Trophoblast cell (in vitro differentiated cells and primary cell): ENCODE measurements around the gene RHCG.

Experiments
- DNase-seq, 2 donors: peaks; one replicate each; pipeline ENCODE4 v3.0.0-alpha.2; 2016
- H2AFZ ChIP-seq: 2 replicates; pipeline ENCODE4 v1.6.1; 2013; ENCODE audit warnings: low read length, moderate library complexity, mild to moderate bottlenecking; ENCODE audit not compliant: insufficient read depth, poor library complexity
- H2AK5ac ChIP-seq: 2 replicates; pipeline ENCODE4 v1.6.1; 2013; ENCODE audit warnings: mild to moderate bottlenecking, low read length
- H2BK120ac ChIP-seq: 2 replicates; pipeline ENCODE4 v1.6.1; 2013; ENCODE audit warnings: low read length, mild to moderate bottlenecking, moderate library complexity; ENCODE audit not compliant: insufficient read depth, poor library complexity
- H2BK12ac ChIP-seq: 2 replicates; pipeline ENCODE4 v1.6.1; 2013; ENCODE audit warnings: mild to moderate bottlenecking, low read length, moderate library complexity
- H2BK5ac ChIP-seq: 2 replicates; pipeline ENCODE4 v1.6.1; 2013; ENCODE audit warnings: low read length, low read depth, moderate library complexity, mild to moderate bottlenecking; ENCODE audit not compliant: poor library complexity
- H3K14ac ChIP-seq: 2 replicates; pipeline ENCODE4 v1.6.1; 2013; ENCODE audit warnings: mild to moderate bottlenecking, low read length
- H3K18ac ChIP-seq: 2 replicates; pipeline ENCODE4 v1.6.1; 2013; ENCODE audit warnings: mild to moderate bottlenecking, low read length
- H3K23ac ChIP-seq: 2 replicates; pipeline ENCODE4 v1.6.1; 2013; ENCODE audit warnings: low read length
- H3K27ac ChIP-seq: 2 replicates; pipeline ENCODE4 v1.5.1; 2013; ENCODE audit warnings: low read depth, mild to moderate bottlenecking, inconsistent platforms, low read length, moderate library complexity
- H3K27me3 ChIP-seq: 2 replicates; pipeline ENCODE4 v1.6.1; 2013; ENCODE audit warnings: inconsistent platforms, mild to moderate bottlenecking, low read length, moderate library complexity; ENCODE audit not compliant: insufficient read depth
- H3K36me3 ChIP-seq, 2 experiments: 1 replicate in 1 of 2; 2 replicates in 1 of 2; pipeline ENCODE4 v1.6.1; 2013; ENCODE audit warnings: low read length in 2 of 2, mild to moderate bottlenecking in 2 of 2, moderate library complexity in 1 of 2; ENCODE audit not compliant: insufficient read depth in 2 of 2, control insufficient read depth in 1 of 2
- H3K4ac ChIP-seq: 2 replicates; pipeline ENCODE4 v1.6.1; 2013; ENCODE audit warnings: low read depth, mild to moderate bottlenecking, low read length, moderate library complexity
- H3K4me1 ChIP-seq, 2 experiments: 1 replicate in 1 of 2; 2 replicates in 1 of 2; pipeline ENCODE4 v1.6.1; 2013; ENCODE audit warnings: low read length in 2 of 2, mild to moderate bottlenecking in 2 of 2, moderate library complexity in 1 of 2; ENCODE audit not compliant: insufficient read depth in 2 of 2, control insufficient read depth in 1 of 2
- H3K4me2 ChIP-seq: 2 replicates; pipeline ENCODE4 v1.6.1; 2013; ENCODE audit warnings: inconsistent platforms, mild to moderate bottlenecking, low read length, moderate library complexity
- H3K4me3 ChIP-seq: 2 replicates; pipeline ENCODE4 v1.5.1; 2013; ENCODE audit warnings: mild to moderate bottlenecking, low read depth, low read length, inconsistent platforms
- H3K79me1 ChIP-seq: one replicate; pipeline ENCODE4 v1.6.1; 2013; ENCODE audit warnings: low read length
- H3K79me2 ChIP-seq: 2 replicates; pipeline ENCODE4 v1.6.1; 2013; ENCODE audit warnings: low read length, mild to moderate bottlenecking; ENCODE audit not compliant: control insufficient read depth, insufficient read depth, poor library complexity
- H3K9ac ChIP-seq: 2 replicates; pipeline ENCODE4 v1.6.1; 2013; ENCODE audit warnings: mild to moderate bottlenecking, low read length
- H3K9me3 ChIP-seq: 2 replicates; pipeline ENCODE4 v1.6.1; 2013; ENCODE audit warnings: low read depth, mild to moderate bottlenecking, control low read depth, inconsistent platforms, low read length; ENCODE audit not compliant: insufficient read depth
- H4K12ac ChIP-seq: 2 replicates; pipeline ENCODE4 v1.6.1; 2013; ENCODE audit warnings: low read depth, mild to moderate bottlenecking, low read length, moderate library complexity
- H4K8ac ChIP-seq: 2 replicates; pipeline ENCODE4 v1.6.1; 2013; ENCODE audit warnings: low read depth, mild to moderate bottlenecking, low read length, moderate library complexity
- H4K91ac ChIP-seq: one replicate; pipeline ENCODE4 v1.6.1; 2013; ENCODE audit warnings: low read depth, mild to moderate bottlenecking, low read length, moderate library complexity
- WGBS: extraction: QIAGEN DNeasy Blood & Tissue Kit; methylation state at CpG from one replicate; pipeline ENCODE4 v1.1.7; 2013; ENCODE audit warnings: missing lambda C conversion rate; ENCODE audit not compliant: insufficient read length, insufficient coverage; ENCODE audit errors: extremely low coverage; 5-methylcytosine and 5-hydroxymethylcytosine counted together

Gene RHCG

DNA sequence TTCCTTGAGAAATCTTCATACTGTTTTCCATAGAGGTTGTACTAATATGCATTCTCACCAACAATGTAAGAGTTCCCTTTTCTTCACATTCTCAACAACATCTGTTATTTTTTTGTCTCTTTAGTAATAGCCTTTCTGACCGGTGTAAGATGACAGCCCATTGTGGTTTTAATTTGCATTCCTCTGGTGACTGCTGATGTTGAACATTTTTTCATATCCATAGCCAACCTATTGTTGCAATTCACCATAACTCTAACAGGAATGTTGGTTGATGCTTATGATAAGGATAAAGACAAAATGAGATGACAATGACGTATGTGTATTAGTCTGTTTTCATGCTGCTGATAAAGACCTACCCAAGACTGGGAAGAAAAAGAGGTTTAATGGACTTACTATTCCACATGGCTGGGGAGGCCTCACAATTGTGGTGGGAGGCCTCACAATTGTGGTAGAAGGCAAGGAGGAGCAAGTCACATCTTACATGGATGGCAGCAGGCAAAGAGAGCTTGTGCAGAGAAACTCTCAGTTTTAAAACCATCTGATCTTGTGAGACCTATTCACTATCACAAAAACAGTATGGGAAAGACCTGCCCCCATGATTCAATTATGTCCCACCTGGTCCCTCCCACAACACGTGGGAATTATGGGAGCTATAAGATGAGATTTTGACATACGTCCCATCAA is 37.6 kb upstream of the RHCG start:
- Histone ChIP-seq H3K4me3 (no peak overlapping the region), H2BK120ac (no peak overlapping the region), H3K27ac (no peak overlapping the region), H3K36me3 (no peaks in the 10 kb centered on the region), H3K79me1 (no peaks in the 10 kb centered on the region), H4K12ac (no peak overlapping the region), H3K9me3 (peaks cover 3% of the 10 kb centered on the region), H2AK5ac (no peak overlapping the region), H3K27me3 (no peaks in the 10 kb centered on the region), H3K79me2 (no peaks in the 10 kb centered on the region), H4K91ac (no peak overlapping the region), H2BK12ac (no peak overlapping the region), H3K14ac (no peak overlapping the region), H2AFZ (no peak overlapping the region), H3K4ac (no peak overlapping the region), H3K23ac (no peak overlapping the region), H4K8ac (no peak overlapping the region), H3K9ac (no peak overlapping the region), H3K4me2 (no peak overlapping the region), H3K4me1 (peaks cover 0 to 4% of the 10 kb centered on the region in 2 experiments), H2BK5ac (no peak overlapping the region), H3K18ac (no peak overlapping the region)
- no CpG with 5 or more reads among the region's 4 CpGs for WGBS
- DNase-seq = peak in 1 of 2 donors; percentile 29

DNA sequence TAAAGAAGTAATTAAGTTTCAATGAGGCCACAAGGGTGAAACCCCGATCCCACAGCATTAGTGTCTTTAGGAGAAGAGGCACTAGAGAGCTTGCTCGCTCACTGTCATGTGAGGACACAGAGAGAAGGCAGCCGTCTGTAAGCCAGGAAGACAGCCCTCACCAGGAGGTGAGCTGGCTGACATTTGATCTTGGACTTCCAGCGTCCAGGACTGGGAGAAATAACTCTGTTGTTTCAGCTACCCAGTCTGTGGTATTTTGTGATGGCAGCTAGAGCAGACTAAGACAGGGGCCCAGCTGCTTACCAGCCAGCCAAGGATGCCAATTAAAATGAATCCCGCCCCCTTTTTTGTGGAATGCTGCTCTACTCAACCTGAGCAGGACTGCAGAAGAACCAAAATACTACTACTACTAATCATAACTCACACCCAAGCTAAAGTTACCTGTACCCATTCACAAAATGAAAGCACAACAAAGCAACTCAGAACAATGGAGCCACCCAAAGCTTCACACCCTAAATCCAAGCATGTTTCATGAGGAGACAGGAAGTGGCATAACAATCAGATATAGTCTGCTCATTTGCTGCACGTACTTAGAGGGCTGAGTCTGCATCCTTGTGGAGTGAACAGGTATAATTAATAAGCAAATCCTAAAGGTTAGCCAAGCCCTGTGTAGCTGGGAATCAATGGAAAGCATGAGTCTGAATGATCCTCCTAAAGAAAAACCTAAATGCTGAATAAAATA is 35.6 kb upstream of the RHCG start:
- peaks cover 0 to 4% of the 10 kb centered on the region in 2 experiments for H3K4me1 ChIP-seq
- no peaks in the 10 kb centered on the region for H3K79me2 ChIP-seq
- no peak for DNase-seq
- no peak overlapping the region for H4K91ac ChIP-seq
- H2BK120ac ChIP-seq = no peak overlapping the region
- no peak overlapping the region for H3K27ac ChIP-seq
- H3K4me2 ChIP-seq = no peak overlapping the region
- H3K14ac ChIP-seq = no peak overlapping the region
- no peak overlapping the region for H4K12ac ChIP-seq
- H3K4ac ChIP-seq = no peak overlapping the region
- no peak overlapping the region for H3K4me3 ChIP-seq
- no peak overlapping the region for H2BK12ac ChIP-seq
- H2AK5ac ChIP-seq = no peak overlapping the region
- no peaks in the 10 kb centered on the region for H3K79me1 ChIP-seq
- no peaks in the 10 kb centered on the region for H3K27me3 ChIP-seq
- no peak overlapping the region for H2AFZ ChIP-seq
- no peaks in the 10 kb centered on the region for H3K9me3 ChIP-seq
- H3K36me3 ChIP-seq = no peaks in the 10 kb centered on the region
- H3K18ac ChIP-seq = no peak overlapping the region
- no CpG with 5 or more reads among the region's 6 CpGs for WGBS
- H3K23ac ChIP-seq = no peak overlapping the region
- H3K9ac ChIP-seq = no peak overlapping the region
- H4K8ac ChIP-seq = no peak overlapping the region
- H2BK5ac ChIP-seq = no peak overlapping the region

DNA sequence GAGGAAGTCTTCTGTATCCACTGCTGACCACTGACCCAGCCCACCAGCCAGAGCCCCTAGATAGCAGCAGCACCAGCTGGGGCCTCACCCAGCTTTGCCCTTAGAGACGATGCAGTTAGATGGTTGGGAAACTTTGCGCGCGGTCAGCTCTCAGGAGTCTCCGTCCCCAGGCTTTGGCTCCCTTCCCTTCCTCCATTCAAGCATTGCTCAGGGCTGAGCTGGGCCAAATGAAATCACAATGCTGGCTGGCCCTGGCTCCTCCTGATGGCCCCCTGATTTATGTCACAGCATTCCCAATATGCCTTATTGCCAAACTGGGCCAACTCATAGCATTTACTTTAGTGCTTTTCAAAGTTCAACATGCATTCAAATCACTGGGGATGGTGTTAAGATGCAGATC is 34.6 kb upstream of the RHCG start:
- Histone ChIP-seq H3K14ac (no peak overlapping the region), H4K8ac (no peak overlapping the region), H3K18ac (no peak overlapping the region), H2BK120ac (no peak overlapping the region), H3K9me3 (no peaks in the 10 kb centered on the region), H2BK12ac (no peak overlapping the region), H3K79me2 (no peaks in the 10 kb centered on the region), H3K4me3 (no peak overlapping the region), H4K12ac (no peak overlapping the region), H3K9ac (no peak overlapping the region), H2AK5ac (no peak overlapping the region), H3K4me1 (peaks cover 0 to 4% of the 10 kb centered on the region in 2 experiments), H3K27me3 (no peaks in the 10 kb centered on the region), H2BK5ac (no peak overlapping the region), H4K91ac (no peak overlapping the region), H2AFZ (no peak overlapping the region), H3K36me3 (no peaks in the 10 kb centered on the region), H3K23ac (no peak overlapping the region), H3K79me1 (no peaks in the 10 kb centered on the region), H3K27ac (no peak overlapping the region), H3K4ac (no peak overlapping the region), H3K4me2 (no peak overlapping the region)
- DNase-seq = no peak
- WGBS = no CpG with 5 or more reads among the region's 5 CpGs

DNA sequence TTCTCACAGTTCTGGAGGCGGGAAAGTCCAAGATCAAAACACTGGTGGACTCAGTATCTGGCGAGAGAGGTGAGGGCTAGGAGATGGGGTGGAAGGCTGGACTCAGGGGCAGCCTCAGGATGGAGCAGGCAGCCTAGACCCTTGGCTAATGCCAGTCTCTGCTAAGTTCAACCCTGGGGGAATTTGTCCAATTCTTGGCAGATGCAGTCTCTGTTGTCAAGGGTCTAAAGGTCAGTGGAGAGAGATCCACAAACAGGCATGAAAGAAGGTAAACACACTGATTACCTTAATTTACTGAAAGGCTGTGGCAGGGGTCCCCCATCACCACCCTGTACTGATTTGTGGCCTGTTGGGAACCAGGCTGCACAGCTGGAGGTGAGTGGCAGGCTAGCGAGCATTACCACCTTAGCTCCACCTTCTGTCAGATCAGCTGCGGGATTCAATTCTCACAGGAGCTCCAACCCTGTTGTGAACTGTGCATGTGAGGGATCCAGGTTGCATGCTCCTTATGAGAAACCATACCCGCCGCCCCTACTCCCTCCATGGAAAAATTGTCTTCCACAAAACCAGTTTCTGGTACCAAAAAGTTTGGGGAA is 32.5 kb upstream of the RHCG start:
- Histone ChIP-seq H4K91ac (no peak overlapping the region), H3K4me1 (peaks cover 0 to 4% of the 10 kb centered on the region in 2 experiments), H3K4me2 (no peak overlapping the region), H2BK5ac (no peak overlapping the region), H3K14ac (no peak overlapping the region), H3K9ac (no peak overlapping the region), H4K8ac (no peak overlapping the region), H3K4ac (no peak overlapping the region), H2BK120ac (no peak overlapping the region), H2AK5ac (no peak overlapping the region), H3K4me3 (no peak overlapping the region), H2BK12ac (no peak overlapping the region), H3K36me3 (no peaks in the 10 kb centered on the region), H3K79me2 (no peaks in the 10 kb centered on the region), H3K18ac (no peak overlapping the region), H3K27ac (no peak overlapping the region), H3K9me3 (no peaks in the 10 kb centered on the region), H3K27me3 (no peaks in the 10 kb centered on the region), H3K79me1 (no peaks in the 10 kb centered on the region), H4K12ac (no peak overlapping the region), H3K23ac (no peak overlapping the region), H2AFZ (no peak overlapping the region)
- DNase-seq = no peak
- WGBS = no CpG with 5 or more reads among the region's 6 CpGs
